Activated T-helper 1 cell treated with anti-CD3 and anti-CD28 coated beads, Interleukin-12 subunit alpha, Interleukin-12 subunit beta, Interleukin-2, Interleukin-4 antibody, amounts not matched to agents 30 ng/mL and 10 ng/mL and 1 ng/mL, durations not matched to agents 14 hours and 24 hours and 36 hours (primary cell): ENCODE measurements around the gene RASD1. TPM values are rescaled to one million over a fixed set of nuclear protein-coding genes. Genes with fewer than 3 reads are reported as not detected.

Experiments
- DNase-seq: peaks from one replicate; pipeline ENCODE4 v3.0.0; 2021; ENCODE audit warnings: low spot score
- H3K27ac Mint-ChIP-seq: one replicate; pipeline ENCODE4 v1.8.0; 2021; ENCODE audit warnings: mild to moderate bottlenecking, mixed read lengths
- H3K27me3 Mint-ChIP-seq: one replicate; pipeline ENCODE4 v1.8.0; 2022; ENCODE audit warnings: mild to moderate bottlenecking, moderate library complexity, mixed read lengths; ENCODE audit not compliant: insufficient read depth
- H3K36me3 Mint-ChIP-seq: one replicate; pipeline ENCODE4 v1.8.0; 2021; ENCODE audit warnings: low read depth, mixed read lengths
- H3K4me1 Mint-ChIP-seq: one replicate; pipeline ENCODE4 v1.8.0; 2021; ENCODE audit warnings: low read depth, mixed read lengths
- H3K4me3 Mint-ChIP-seq: one replicate; pipeline ENCODE4 v1.8.0; 2021; ENCODE audit warnings: mild to moderate bottlenecking, moderate library complexity, mixed read lengths
- H3K9me3 Mint-ChIP-seq: one replicate; pipeline ENCODE4 v1.8.0; 2021; ENCODE audit warnings: mixed read lengths
- intact Hi-C: fragments of 100-400 bp; cut with micrococcal nuclease; formaldehyde crosslinking; loops from one replicate; pipeline ENCODE4 v1.15.1; 2024
- total RNA-seq: library from RNA; stranded (reverse); gene quantifications from 2 replicates; pipeline ENCODE4 v1.2.3, GENCODE V29; 2022

Gene RASD1
- total RNA-seq, 1 donor from 2014 or later: 12.9 TPM

DNA sequence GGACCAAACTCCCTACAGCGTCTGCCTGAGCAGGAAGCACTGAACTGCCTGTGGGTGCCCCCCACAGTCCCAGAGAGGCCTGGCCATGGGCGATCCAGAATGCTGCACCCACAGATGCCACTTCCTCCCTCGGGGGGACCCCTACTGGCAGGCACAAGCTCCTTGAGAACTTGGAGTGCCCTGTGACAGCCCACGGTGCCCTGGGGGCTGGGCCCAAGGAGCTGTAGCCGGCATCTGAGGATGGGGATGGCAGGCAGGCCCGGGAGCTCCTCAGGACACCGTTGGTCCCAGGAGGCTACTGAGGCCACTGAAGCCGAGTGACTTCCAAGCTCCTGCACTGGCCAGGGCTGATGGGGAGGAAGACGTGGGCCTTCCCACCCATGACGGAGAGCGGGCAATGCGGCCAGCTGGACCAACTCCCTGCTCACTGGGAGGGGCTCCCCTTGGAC lies 15.1 kb upstream of the RASD1 start:
- Mint-ChIP-seq H3K4me1 (no peaks in the 10 kb centered on the region), H3K27ac (no peak overlapping the region), H3K9me3 (no peaks in the 10 kb centered on the region), H3K4me3 (no peak overlapping the region), H3K27me3 (no peaks in the 10 kb centered on the region), H3K36me3 (no peaks in the 10 kb centered on the region)
- DNase-seq: no peak
- intact Hi-C loops: no loop called here

DNA sequence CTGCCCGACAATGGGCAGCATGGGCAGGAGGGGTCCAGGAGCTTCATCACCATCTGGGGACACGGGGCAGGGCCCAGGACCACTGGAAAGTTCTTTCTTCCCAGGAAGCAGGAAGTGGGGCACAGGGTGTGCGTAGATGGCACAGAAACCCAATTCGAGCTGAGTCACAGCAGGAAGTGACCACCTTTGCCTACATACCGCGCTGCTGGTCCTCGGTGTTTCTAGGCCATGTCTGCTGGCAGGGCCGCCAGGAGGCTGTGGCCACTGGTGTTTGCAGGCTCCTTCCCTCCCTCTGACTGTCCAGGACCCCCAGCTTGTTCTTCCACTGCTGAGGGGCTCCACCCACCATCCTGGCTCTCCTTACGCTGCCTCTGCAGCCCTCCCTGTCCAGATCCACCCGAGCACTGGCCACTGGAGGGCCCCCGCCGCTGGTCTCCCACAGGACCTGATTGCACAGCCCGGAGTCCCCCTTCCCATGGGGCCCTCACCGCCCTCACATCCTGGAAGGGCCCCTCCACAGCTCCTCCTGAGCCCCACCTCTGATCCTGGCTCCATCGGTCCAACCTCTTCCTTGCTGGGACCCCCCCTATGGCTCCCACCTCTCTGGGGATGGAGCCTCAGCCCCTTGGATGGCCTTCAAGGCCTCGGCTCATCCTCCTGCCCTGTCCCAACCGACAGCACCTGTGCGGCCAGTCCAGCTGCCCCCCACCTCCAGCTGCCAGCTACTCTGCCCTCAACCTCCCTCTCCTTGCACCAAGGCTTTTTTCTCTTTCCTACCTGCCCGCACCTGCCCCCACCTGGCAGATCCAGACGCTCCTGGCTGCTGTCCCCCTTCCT lies 14.5 kb upstream of the RASD1 start:
- Mint-ChIP-seq H3K9me3 (no peaks in the 10 kb centered on the region), H3K27me3 (no peaks in the 10 kb centered on the region), H3K4me1 (no peaks in the 10 kb centered on the region), H3K36me3 (no peaks in the 10 kb centered on the region), H3K4me3 (no peak overlapping the region), H3K27ac (no peak overlapping the region)
- no peak for DNase-seq
- intact Hi-C loops: no loop called here

DNA sequence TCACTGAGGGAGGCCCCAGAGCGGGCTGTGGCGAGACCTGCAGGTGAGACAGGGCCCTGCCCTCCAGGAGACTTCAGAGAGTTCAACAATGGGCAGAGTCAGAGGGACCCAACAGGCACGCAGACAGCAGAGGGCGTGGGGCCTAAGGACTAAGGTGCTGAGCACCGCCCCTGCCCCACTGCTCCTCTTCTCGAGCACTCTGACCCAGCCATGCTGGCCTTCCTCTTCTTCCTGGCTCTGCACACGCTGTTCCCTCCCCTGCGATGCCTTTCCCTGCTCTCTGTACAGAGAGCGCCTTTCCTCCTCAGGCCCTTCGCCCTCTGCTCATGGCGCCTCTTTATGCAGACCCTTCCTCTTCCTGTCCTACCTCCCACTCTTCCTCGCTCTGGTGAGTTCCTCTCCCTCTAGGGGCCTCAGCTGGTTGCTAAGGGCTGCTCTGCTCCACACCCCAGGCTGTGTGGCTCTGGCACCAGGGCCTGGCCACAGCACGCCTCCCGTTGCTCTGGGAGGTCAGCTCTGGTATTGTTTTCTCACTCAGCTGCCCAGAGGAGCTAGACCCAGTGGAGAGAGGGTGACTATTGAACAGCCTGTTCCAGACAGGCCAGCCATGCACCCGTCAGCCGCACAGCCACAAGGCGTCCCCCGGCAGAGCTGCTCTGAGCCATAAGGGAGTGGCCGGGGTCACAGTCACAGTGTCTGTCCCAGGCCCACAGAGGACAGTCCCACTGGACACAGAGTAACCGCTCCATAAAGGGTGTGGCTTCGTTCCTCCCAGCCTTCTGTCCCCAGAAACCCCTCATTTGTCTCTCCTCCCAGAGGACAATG lies 13.6 kb upstream of the RASD1 start:
- Mint-ChIP-seq H3K9me3 (no peaks in the 10 kb centered on the region), H3K27ac (peak overlapping the region; percentile 11), H3K4me1 (no peaks in the 10 kb centered on the region), H3K27me3 (no peaks in the 10 kb centered on the region), H3K36me3 (no peaks in the 10 kb centered on the region), H3K4me3 (no peak overlapping the region)
- DNase-seq: no peak
- intact Hi-C loops: no loop called here

DNA sequence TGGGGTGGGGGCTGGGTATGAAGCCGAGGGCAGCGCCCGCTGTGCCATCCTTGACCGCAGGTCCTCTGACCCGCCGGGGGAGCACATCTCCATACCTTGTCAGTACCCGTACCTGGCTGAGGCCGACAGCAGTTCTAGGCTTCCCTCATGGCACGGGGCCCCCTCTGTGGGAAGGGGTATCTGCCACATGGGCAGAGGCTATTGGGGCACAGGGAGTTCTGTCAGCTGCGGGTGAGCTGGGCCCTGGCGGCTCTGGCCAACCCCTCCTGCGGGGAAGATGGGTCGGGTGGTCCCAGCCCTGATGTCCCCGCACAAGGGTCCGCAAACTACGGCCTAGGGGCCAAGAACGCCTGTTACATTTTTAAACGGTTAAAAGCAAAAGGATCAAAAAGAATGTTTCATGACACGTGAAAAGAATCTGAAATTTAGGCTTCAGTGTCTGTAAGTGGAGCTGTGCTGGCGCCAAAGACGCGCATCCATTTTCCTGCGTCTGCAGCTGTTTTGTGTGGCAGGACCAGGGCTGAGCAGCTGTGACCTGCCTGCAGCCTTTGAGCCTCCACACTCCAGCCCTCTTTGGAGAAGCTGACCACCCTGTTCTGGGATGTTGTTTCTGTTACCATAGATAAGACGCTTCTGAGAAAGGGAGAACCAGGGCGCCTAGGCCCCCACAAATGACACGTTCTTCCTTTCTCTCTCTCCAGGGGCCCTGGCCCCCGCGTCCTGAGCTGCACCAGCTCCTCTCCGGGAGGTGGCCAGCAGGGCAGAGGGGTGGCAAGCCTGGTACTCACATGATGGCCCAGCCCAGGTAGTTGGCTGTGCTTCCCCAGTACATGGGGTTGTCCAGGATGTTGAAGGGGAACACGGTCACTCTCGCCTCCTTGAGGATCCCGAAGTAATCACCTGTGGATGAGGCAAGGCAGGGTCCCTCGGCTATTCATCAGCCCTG lies 12.7 kb upstream of the RASD1 start:
- Mint-ChIP-seq H3K36me3 (no peaks in the 10 kb centered on the region), H3K27me3 (no peaks in the 10 kb centered on the region), H3K9me3 (no peaks in the 10 kb centered on the region), H3K27ac (no peak overlapping the region), H3K4me3 (no peak overlapping the region), H3K4me1 (no peaks in the 10 kb centered on the region)
- DNase-seq: no peak
- intact Hi-C loops: no loop called here

DNA sequence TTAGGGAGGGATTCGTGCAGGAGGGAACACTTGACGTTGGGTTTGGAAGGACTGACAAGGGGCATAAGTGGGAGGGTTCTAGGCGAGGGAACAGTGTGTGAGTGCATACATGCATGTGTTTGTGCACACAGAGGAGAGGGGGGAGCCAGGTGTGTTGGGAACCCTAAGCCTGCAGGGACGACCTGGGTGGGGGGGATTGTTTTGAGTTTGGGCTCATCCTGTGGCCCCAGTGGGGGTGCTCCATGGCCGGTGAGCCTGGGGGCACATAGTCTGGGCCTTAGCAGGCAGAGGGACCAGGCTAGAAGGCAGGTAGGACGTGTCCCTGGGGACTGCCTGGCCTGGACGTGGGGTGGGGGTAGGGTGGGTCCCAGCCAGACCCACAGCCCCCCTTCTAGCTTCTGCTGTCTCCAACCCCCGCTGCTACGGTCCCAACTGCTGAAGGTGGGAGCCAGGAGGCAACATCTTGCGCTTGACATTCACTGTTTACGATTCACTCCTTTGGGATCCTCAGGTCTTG lies 11.9 kb upstream of the RASD1 start:
- intact Hi-C loops: no loop called here
- Mint-ChIP-seq H3K36me3 (no peaks in the 10 kb centered on the region), H3K4me3 (no peak overlapping the region), H3K27me3 (no peaks in the 10 kb centered on the region), H3K27ac (no peak overlapping the region), H3K4me1 (no peaks in the 10 kb centered on the region), H3K9me3 (no peaks in the 10 kb centered on the region)
- no peak for DNase-seq

DNA sequence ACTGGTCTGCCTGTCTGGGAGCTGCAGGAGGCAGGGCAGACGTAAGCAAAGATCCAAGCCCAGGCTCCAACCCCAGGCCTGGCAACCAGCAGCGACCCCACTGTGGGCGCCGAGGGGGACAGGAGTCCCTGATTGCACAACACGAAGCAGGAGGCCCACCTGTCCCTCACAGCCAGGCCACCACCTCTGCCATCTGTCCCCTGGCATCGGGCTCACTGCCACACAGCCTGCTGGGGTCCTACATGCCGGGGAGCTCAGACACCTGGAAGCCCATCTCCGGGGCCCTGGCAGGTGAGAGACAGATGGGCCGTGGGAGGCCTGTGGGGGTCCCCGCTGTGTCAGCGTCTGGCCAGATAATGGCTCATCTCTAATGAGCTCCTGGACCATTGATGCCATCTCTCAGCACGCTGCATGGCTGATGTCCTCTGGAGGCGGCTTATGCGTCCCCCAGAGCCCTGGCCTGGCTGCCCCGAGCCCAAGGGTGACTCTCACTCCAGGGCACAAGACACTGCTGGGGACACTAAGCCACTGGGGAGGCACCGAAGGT lies 11.3 kb upstream of the RASD1 start:
- Mint-ChIP-seq H3K4me3 (no peak overlapping the region), H3K9me3 (no peaks in the 10 kb centered on the region), H3K4me1 (no peaks in the 10 kb centered on the region), H3K27me3 (no peaks in the 10 kb centered on the region), H3K27ac (no peak overlapping the region), H3K36me3 (no peaks in the 10 kb centered on the region)
- no peak for DNase-seq
- intact Hi-C loops: no loop called here

DNA sequence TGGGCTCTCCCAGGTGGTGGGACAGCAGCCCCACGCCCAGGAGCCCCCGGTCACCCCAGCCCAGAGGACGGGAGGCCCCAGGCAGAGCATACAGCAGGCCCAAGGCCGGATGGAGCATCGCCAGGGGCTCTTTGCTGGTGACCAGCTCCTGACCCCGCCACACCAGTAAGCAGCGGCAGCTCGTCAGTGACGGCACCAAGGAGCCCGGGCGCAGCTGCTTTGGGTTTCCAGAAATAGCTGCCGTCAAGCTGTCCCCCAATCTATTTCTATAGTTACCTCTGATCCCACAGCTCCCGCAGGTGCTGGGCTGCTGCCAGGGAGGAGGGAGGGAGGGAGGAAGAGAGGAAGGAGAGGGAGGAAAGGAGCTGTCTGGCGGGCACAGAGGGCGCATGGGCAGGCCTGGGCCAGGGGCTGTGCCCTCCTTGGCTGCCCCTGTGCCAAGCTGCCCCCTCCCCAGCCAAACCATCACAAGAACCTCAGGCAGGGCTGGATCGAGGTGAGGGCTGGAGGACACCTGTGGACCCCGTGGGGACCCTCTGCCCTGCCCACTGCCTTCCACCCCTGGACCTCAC lies 10.8 kb upstream of the RASD1 start:
- Mint-ChIP-seq H3K4me3 (no peak overlapping the region), H3K4me1 (no peaks in the 10 kb centered on the region), H3K27me3 (peaks cover 2% of the 10 kb centered on the region), H3K27ac (no peak overlapping the region), H3K36me3 (no peaks in the 10 kb centered on the region), H3K9me3 (no peaks in the 10 kb centered on the region)
- intact Hi-C loops: no loop called here
- DNase-seq: no peak

DNA sequence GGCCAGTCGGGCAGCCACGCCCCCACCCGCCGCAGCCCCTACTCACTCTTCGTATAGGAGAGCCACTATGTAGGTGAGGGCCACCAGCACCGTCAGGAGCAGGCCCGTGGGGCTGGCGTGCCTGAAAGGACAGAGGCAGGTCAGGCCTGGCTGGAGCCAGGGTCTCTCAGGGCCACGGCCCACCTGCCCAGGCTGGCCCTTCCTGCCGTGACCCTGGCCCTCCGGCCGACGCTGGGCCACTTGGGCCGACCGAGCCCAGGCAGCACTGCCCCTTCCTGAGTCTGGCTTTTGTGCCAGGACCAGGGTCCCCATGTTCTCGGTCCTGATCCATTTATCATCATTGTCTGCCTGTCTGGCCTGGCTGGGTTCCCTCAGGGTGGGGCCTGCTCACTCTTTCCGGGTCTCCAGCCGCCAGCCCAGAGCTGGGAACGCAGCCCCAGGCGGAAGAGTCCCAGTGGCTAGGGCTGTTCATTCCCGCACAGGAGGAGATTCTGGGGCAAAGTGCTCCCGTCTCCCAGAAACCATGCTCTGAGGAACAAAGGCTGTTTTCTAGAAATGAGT lies 10.1 kb upstream of the RASD1 start:
- no peak for DNase-seq
- Mint-ChIP-seq H3K4me1 (no peaks in the 10 kb centered on the region), H3K4me3 (no peak overlapping the region), H3K36me3 (no peaks in the 10 kb centered on the region), H3K27ac (no peak overlapping the region), H3K27me3 (peaks cover 3% of the 10 kb centered on the region), H3K9me3 (no peaks in the 10 kb centered on the region)
- intact Hi-C loops: no loop called here

DNA sequence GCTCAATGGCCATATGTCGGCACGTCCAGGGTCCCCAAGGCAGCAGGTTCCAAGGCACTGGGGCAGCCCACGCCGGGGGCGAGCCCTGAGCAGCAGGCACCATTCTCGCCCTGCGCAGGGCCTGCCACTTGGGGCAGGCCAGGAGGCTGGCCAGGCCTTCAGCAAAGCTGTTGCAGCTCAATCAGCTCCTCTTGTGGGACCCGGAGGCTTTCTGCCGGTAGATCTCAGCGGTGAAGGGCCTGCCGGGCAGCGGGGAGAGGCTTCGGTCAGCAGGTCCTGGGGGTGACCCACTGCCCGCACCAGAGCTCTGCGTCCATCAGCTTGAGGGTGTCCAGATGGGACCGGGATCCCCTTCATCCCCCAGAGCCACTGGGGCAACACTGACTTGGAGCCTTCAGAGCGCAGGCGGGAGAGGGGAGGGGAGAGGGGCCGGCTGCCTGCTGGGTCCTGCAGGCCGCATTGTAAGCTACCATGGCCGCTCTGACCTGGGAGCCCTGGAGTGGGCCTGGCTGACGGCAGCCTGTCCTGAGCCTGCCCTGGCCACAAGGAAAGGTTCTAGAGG lies 9.5 kb upstream of the RASD1 start:
- intact Hi-C loops: no loop called here
- Mint-ChIP-seq H3K4me1 (no peaks in the 10 kb centered on the region), H3K27me3 (peaks cover 3% of the 10 kb centered on the region), H3K9me3 (no peaks in the 10 kb centered on the region), H3K4me3 (no peak overlapping the region), H3K27ac (no peak overlapping the region), H3K36me3 (no peaks in the 10 kb centered on the region)
- no peak for DNase-seq

DNA sequence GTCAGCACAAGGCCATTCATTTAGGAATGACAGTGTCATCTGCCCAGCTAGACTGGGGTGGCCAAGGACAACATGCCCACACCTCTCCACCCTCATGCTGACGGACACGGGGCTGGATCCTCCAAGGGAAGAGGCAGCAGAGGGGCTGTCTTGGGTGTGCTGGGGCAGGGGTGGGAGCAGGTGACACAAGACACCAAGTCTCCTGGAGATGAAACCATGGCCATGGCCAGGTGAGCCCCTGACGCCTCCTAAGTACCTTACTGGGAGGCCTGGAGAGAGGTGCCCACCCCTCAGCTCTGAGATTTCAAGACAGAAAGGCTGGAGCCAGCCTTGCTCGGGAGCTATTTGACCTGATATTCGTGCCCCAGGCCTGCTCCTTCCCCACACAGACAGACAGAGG lies 9.0 kb upstream of the RASD1 start:
- no peak for DNase-seq
- no peaks in the 10 kb centered on the region for H3K9me3 Mint-ChIP-seq
- peaks cover 3% of the 10 kb centered on the region for H3K27me3 Mint-ChIP-seq
- no peaks in the 10 kb centered on the region for H3K4me1 Mint-ChIP-seq
- H3K36me3 Mint-ChIP-seq: no peaks in the 10 kb centered on the region
- intact Hi-C loops: no loop called here
- H3K4me3 Mint-ChIP-seq: no peak overlapping the region
- no peak overlapping the region for H3K27ac Mint-ChIP-seq

DNA sequence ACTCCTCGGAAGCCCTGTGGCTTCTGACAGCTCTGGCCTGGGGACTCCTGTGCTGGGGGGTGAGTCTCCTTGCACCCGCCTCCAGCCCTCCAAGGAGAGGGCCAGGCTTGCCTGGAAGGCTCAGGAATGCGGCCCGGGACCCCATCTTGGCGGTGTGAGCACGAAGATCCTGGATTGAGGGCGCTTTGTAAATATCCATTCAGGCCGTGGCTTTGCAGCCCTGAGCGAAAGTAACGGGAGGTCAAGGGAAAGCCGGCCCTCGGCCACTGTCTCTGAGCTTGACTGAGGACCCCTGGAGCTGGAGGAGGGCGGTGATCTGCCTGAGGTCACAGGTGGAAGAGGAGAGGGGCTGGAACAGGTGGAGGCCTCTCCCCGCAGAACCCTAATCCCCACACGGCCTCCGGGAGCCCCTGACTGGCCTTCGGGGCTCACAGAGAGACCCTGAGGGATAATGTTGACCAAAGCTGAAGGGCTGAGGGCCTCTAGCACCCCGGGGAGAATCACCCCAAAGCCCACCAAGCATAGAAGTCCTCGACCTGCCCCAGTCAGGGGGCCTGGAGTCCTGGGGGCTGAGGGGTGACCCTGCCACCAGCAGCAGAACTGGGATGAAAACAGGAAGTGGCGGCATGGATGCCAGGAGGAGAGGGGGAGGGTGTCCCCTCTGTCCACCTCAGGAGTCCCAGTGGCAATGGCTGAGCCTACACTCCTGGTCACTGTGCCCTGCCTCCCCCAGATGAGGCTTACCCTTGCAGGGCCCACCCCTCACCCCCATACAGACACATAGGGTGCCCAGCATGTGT lies 8.3 kb upstream of the RASD1 start:
- Mint-ChIP-seq H3K36me3 (no peaks in the 10 kb centered on the region), H3K4me3 (no peak overlapping the region), H3K4me1 (no peaks in the 10 kb centered on the region), H3K27me3 (peaks cover 3% of the 10 kb centered on the region), H3K9me3 (no peaks in the 10 kb centered on the region), H3K27ac (no peak overlapping the region)
- DNase-seq: no peak
- intact Hi-C loops: no loop called here
